Ascending aorta (tissue), 2 donors: ENCODE data around the gene SELENOW. TPM values are rescaled to one million over a fixed set of nuclear protein-coding genes. Genes with fewer than 3 reads are reported as not detected.

ENCODE experiments used
- DNase-seq, 2 donors: peaks; one replicate each; pipeline ENCODE4 v3.0.0-alpha.2; 2019; ENCODE audit warnings: low spot score in 2 of 2
- H3K27ac ChIP-seq, 2 donors: fragments of 200-600 bp; sonication (generic); one replicate each; pipeline ENCODE4 v1.5.1; 2016 to 2017; ENCODE audit warnings: mild to moderate bottlenecking in 1 of 2
- H3K27me3 ChIP-seq: fragments of 200-600 bp; sonication (generic); one replicate; pipeline ENCODE4 v1.5.1; 2017
- H3K36me3 ChIP-seq, 2 donors: fragments of 200-600 bp; sonication (generic); one replicate each; pipeline ENCODE4 v1.5.1; 2016
- H3K4me1 ChIP-seq, 2 donors: fragments of 200-600 bp; sonication (generic); one replicate each; pipeline ENCODE4 v1.5.1; 2016 to 2017; ENCODE audit warnings: mild to moderate bottlenecking in 1 of 2
- H3K4me3 ChIP-seq, 2 donors: fragments of 200-600 bp; sonication (generic); one replicate each; pipeline ENCODE4 v1.5.1; 2016 to 2017; ENCODE audit warnings: mild to moderate bottlenecking in 1 of 2
- H3K9me3 ChIP-seq, 2 donors: fragments of 200-600 bp; sonication (generic); one replicate each; pipeline ENCODE4 v1.5.1; 2016
- CTCF ChIP-seq, 3 experiments: fragments of 200-600 bp in 2 of 3; fragments of 450-650 bp in 1 of 3; sonication (generic) in 2 of 3; IDR thresholded peaks; one replicate each; pipeline ENCODE4 v1.5.1; 2016 to 2019; ENCODE audit warnings: antibody characterized with exemption in 3 of 3, mild to moderate bottlenecking in 1 of 3, moderate library complexity in 1 of 3
- intact Hi-C: fragments of 100-400 bp; cut with DNase I; formaldehyde crosslinking; loops from one replicate; pipeline ENCODE4 v1.15.1; 2023
- total RNA-seq: library from RNA; depleted of rRNA; stranded (reverse); fragments of >200 nt; gene quantifications from one replicate; pipeline ENCODE4 v1.1.0, GENCODE V29; 2016

The SELENOW gene
- total RNA-seq, 1 donor from 2014 or later: 771 TPM

GRCh38 chr19:47794526-47794925, 16.0 kb downstream of the SELENOW start:
- intact Hi-C loops: no loop called here
- no peak overlapping the region for H3K27ac ChIP-seq
- TF ChIP-seq CTCF (IDR thresholded peaks at IDR 0.05): no peak
- H3K36me3 ChIP-seq: no peaks in the 10 kb centered on the region
- no peaks in the 10 kb centered on the region for H3K4me1 ChIP-seq
- no peak for DNase-seq
- H3K4me3 ChIP-seq: no peak overlapping the region
- H3K27me3 ChIP-seq: no peaks in the 10 kb centered on the region
- peaks cover 0 to 4% of the 10 kb centered on the region in 2 donors for H3K9me3 ChIP-seq

- Histone ChIP-seq H3K4me1 (no peaks in the 10 kb centered on the region), H3K9me3 (peaks cover 0 to 4% of the 10 kb centered on the region in 2 donors), H3K36me3 (no peaks in the 10 kb centered on the region), H3K27ac (no peak overlapping the region), H3K4me3 (no peak overlapping the region), H3K27me3 (no peaks in the 10 kb centered on the region)
- intact Hi-C loops: no loop called here
- no peak for DNase-seq
- TF ChIP-seq CTCF (IDR thresholded peaks at IDR 0.05): no peak
Measured at GRCh38 chr19:47796785-47797184, 18.3 kb downstream of the SELENOW start.

- Histone ChIP-seq H3K27ac (no peak overlapping the region), H3K4me1 (no peaks in the 10 kb centered on the region), H3K36me3 (no peaks in the 10 kb centered on the region), H3K4me3 (no peak overlapping the region), H3K9me3 (no peaks in the 10 kb centered on the region), H3K27me3 (no peaks in the 10 kb centered on the region)
- no peak for TF ChIP-seq CTCF (IDR thresholded peaks at IDR 0.05)
- no peak for DNase-seq
- intact Hi-C loops: no loop called here
Measured at GRCh38 chr19:47797996-47798903, 19.7 kb downstream of the SELENOW start.

- Histone ChIP-seq H3K9me3 (no peaks in the 10 kb centered on the region), H3K27me3 (no peaks in the 10 kb centered on the region), H3K36me3 (no peaks in the 10 kb centered on the region), H3K27ac (no peak overlapping the region), H3K4me1 (no peaks in the 10 kb centered on the region), H3K4me3 (no peak overlapping the region)
- DNase-seq: no peak
- TF ChIP-seq CTCF (IDR thresholded peaks at IDR 0.05): no peak
- intact Hi-C loops: no loop called here
Measured at GRCh38 chr19:47798904-47799266, 20.4 kb downstream of the SELENOW start.

GRCh38 chr19:47801270-47801669, 22.8 kb downstream of the SELENOW start:
- TF ChIP-seq CTCF (IDR thresholded peaks at IDR 0.05): no peak
- intact Hi-C loops: no loop called here
- H3K27ac ChIP-seq: no peak overlapping the region
- no peaks in the 10 kb centered on the region for H3K9me3 ChIP-seq
- no peaks in the 10 kb centered on the region for H3K27me3 ChIP-seq
- H3K4me3 ChIP-seq: no peak overlapping the region
- no peaks in the 10 kb centered on the region for H3K4me1 ChIP-seq
- no peaks in the 10 kb centered on the region for H3K36me3 ChIP-seq
- DNase-seq: no peak
